ENCODE results near the gene KCNC2.
"Not testable (repeated sequence)": the region's sequence is repeated elsewhere in the genome, so short reads cannot be mapped to it uniquely, and the experiment has no call there.

- TF ChIP-seq CTCF (IDR thresholded peaks at IDR 0.05; ENCODE audit: low read length); EZH2 (optimal IDR thresholded peaks at IDR 0.05; ENCODE audit: low read depth, low read length); EZH2phosphoT487 (IDR thresholded peaks at IDR 0.05; ENCODE audit: low read length): not testable (repeated sequence)
Observed at GRCh38 chr12:75185881-75186280, 23.8 kb downstream of the KCNC2 start.

All from MM.1S (cell line).